NOMO-1 (cell line): ENCODE measurements around the gene OR7E24.
"Not testable (repeated sequence)": the region's sequence is repeated elsewhere in the genome, so short reads cannot be mapped to it uniquely, and the experiment has no call there.

ENCODE experiments used
- DNase-seq, 2 experiments: peaks; one replicate each; lab custom pipeline; 2025; ENCODE audit not compliant: unreplicated experiment in 2 of 2; lab: John Stamatoyannopoulos, UW

Gene OR7E24

DNA sequence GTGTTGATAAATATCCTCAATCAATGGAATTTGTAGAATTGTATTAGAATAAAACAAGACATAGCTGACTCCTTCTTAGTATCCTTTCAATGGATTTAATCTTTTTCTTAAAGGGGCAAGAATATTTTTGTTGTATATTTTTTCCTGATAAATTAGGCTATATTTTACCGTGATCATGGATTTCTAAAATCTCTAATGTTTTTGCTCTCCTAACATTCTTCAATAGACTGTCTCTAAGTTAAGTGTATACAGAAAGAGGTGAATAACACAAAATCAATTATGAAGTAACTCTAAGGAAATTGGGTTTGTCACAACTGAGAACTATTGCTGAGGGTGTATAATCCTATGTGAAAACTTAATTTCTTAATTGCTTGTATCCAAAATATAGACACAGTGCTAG is at the start of gene OR7E24:
TSS of gene OR7E24 (plus strand) at position 301 of the 400 bp plus-strand sequence. CDS start 114 bp downstream, outside the sequence.
- no peak for DNase-seq

DNA sequence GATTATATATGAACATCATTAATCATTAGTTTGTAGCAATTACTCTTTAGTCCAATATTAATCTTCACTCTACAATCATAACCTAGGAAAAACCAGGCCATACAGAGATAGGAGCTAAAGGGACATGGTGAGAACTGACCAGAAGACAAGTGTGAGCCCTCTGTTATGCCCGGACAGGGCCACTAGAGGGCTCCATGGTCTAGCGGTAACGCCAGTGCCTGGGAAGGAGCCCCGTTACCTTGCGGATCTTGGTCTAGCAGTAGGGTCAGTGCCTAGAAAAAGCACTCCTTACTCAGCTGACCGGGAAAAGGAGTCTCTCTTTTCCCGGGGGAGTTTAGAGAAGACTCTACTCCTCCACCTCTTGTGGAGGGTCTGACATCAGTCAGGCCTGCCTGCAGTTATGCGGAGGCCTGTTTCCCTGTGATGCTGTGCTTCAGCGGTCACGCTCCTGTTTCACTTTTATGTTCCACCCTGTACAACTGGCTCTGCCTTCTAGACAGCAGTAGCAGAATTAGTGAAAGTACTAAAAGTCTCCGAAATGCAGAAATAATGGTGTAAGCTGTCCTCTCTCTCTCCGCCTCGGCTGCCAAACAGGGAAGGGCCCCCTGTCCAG is 45.1 kb upstream of the OR7E24 start:
- peak; percentile 23 to 28 for DNase-seq

DNA sequence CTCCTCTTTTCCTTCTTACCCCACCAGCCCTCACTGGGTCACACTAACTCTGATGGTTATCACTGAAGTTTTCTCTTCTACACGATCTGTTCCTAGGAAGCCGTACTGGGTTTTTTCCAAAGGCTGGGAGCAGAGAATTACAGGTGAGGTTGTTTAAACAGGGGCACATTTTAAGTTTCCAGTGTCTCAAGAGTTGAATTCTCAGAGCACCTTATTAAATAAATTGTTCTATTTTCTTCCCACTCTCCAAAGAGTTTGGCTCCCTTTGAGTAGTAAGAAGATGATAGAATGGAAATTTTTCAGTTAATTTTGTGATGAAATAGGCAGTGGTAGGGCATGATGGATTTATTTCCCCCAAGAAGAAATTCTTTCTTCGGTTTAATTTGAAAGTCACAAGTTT is 31.2 kb upstream of the OR7E24 start, which contains the start of gene OR7D4:
TSS of gene OR7D4 (minus strand) at position 101 of the 400 bp plus-strand sequence. CDS start 4,752 bp downstream, outside the sequence.
- no peak for DNase-seq

DNA sequence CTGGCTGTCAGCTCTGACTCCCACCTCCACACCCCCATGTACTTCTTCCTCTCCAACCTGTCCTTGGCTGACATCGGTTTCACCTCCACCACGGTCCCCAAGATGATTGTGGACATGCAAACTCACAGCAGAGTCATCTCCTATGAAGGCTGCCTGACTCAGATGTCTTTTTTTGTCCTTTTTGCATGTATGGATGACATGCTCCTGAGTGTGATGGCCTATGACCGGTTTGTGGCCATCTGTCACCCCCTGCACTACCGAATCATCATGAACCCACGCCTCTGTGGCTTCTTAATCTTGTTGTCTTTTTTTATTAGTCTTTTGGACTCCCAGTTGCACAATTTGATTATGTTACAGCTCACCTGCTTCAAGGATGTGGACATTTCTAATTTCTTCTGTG is 506 bp downstream of the OR7E24 start:
- no peak for DNase-seq

DNA sequence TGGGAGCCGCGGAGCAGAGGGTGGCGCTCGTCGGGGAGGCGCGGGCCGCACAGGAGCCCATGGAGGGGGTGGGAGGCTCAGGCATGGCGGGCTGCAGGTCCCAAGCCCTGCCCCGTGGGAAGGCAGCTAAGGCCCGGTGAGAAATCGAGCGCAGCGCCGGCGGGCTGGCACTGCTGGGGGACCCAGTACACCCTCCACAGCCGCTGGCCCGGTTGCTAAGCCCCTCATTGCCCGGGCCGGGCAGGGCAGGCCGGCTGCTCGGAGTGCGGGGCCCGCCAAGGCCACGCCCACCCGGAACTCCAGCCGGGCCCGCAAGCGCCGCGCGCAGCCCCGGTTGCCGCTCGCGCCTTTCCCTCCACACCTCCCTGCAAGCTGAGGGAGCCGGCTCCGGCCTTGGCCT is 32.8 kb downstream of the OR7E24 start:
- not testable (repeated sequence) for DNase-seq

DNA sequence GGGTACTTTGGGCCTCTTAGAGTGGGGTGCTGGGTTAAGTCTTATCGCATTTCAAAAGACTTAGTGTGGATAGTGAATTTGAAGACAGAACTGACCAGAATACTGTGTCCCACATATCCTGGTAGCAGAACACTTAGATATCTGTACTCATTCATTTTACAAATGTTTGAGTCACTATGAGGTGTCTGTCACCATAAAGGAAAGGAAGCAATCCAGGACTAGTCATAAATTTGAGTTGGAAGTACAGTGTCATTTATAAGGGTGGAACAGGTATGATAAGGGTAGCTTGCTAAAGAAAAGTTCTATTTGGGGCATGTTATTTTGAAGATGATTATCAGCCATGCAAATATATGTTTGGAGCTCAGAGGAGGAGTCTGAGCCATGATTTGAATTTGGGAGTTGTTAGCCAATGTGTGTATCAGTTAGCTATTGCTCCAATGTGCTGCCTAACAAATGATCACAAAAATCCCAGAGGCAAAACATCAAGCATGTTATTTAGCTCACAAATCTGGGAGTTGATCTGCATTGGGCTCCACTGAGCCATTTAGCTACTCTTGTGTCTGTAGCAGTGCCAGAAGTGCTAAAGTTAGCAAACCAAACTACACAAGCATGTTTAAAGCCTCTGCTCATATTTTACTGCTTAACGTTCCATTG is 38.6 kb downstream of the OR7E24 start:
- no peak for DNase-seq

DNA sequence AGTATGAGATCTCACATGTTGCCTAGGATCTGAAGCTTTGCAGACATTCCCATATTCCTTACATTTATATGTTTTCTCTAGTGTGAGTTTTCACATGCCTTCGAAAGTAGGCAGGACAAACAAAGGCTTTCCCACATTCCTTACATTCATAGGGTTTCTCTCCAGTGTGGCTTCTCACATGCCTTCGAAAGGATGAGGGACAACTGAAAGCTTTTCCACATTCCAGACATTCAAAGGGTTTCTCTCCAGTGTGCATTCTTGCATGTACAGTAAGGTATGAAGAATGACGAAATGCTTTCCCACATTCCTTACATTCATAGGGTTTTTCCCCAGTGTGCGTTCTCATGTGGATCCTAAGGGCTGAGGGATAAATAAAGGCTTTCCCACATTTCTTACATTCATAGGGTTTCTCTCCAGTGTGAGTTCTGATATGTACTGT is 44.7 kb downstream of the OR7E24 start:
- DNase-seq: no peak

DNA sequence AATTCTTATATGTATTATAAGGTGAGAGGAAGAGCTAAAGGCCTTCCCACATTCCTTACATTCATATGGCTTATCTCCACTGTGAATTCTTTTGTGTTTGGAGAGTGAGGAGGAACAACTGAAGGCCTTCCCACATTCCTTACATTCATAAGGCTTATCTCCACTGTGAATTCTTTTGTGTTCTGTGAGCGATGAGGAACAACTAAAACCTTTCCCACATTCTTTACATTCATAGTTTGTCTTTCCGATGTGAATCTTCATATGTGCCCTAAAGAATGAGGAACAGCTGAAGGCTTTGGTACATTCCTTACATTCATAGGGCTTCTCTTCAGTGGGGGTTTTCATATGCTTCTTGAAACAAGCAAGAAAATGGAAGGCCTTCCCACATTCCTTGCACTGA is 45.6 kb downstream of the OR7E24 start:
- DNase-seq: no peak
